HEK293T (cell line): ENCODE data around the gene CALCA.

Source experiments
- BHLHE40 ChIP-seq: fragments of 450-650 bp; IDR thresholded peaks from 2 replicates; pipeline ENCODE4 v1.6.1; 2016; ENCODE audit warnings: mild to moderate bottlenecking, moderate library complexity, borderline replicate concordance
- FOXA1 ChIP-seq: fragments of 450-650 bp; IDR thresholded peaks from 2 replicates; pipeline ENCODE4 v1.6.1; 2016; ENCODE audit warnings: mild to moderate bottlenecking
- PKNOX1 ChIP-seq: fragments of 450-650 bp; IDR thresholded peaks from 2 replicates; pipeline ENCODE4 v1.6.1; 2016
- SUZ12 ChIP-seq: fragments of 450-650 bp; IDR thresholded peaks from 2 replicates; pipeline ENCODE4 v1.6.1; 2016; ENCODE audit warnings: mild to moderate bottlenecking

DNA sequence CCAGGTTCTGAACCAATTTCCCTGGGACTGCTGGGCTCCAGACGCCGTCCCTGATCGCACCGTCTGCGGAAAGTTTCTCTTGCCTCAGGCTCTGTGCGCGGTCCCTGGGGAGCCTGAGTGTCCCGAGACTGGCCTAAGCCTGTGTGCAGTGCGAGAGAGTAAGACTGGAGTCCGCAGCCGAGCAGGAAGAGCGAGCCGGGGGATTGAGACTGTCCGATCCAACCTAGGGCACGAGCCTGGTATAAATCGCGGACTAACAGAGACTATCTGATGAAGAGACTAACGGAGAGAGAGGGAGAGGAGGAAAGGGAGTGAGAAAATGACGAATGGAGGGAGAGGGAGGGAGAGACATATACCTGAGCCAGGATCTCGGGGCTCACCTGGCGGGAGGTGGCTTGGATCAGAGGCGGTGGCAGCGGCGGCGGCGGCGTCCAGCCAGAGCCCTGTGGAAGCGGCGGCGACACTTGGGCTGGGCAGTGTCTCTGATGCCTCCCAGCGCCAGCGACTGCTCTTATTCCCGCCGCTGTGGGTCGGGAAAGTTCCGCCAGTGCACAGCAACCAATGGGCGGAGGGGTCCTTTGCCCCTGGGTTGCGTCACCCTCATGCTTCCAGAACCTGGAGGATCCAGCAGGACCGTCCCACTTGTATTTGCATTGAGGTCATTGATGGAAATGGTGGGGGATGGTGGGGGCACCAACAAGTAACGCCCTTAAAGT, at the start of gene CALCA:
- no peak for TF ChIP-seq SUZ12
- no peak for TF ChIP-seq FOXA1
- no peak for TF ChIP-seq PKNOX1
- TF ChIP-seq BHLHE40 = no peak
